Erythroblast (primary cell): ENCODE measurements around the gene PITPNB.

Experiments used
- GATA1 ChIP-seq: IDR thresholded peaks from 2 replicates; pipeline ENCODE4 v1.6.1; 2011; ENCODE audit warnings: low read depth, mild to moderate bottlenecking, control low read depth, low read length, moderate library complexity
- POLR2A ChIP-seq: IDR thresholded peaks from 2 replicates; pipeline ENCODE4 v1.6.1; 2011; ENCODE audit warnings: mild to moderate bottlenecking, low read length

DNA sequence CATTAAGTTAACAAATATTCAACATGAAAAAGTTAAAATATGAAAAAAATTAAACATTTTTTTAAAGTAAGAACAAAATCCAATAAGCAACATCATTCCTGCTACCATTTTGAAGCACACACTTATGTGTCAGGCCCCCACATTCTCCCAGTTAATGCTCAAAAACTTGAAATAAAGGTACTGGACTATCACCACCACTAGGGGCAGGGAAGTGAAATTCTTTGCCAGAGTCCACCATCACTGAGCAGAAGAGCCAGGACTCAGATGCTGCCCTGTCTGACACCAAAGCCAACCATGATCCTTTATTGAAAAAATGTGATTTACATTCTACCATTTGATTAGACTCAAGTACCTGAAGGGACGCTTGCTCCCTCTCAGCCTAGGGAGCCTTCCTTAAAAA is 39.1 kb downstream of the PITPNB start:
- TF ChIP-seq POLR2A (no peak), GATA1 (no peak)
